ENCODE results near the gene PCCA.

PCCA gene

DNA sequence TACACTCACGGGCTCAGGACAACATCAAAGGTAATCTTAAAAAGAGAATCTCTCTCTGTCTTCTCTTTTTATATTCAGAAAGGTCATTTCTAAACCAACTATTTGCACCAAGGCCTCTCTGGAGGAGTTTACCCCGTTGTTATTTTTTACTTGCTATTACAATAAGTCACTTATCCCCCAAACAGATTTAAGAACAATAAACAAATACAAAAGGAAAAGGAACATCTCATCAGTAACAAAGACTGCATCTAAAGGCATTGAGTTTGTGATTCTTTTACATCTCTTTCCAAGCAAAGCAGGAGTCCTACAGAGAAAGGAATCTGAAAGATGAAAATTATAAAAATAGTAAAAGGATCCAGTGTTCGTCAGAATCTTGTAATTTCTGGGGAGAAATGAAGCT lies 424.3 kb downstream of the PCCA start:
- no peaks in the 10 kb centered on the region for H3K36me3 ChIP-seq (replicated peaks; ENCODE audit: low read depth, low read length)
- no peak overlapping the region for H2AFZ ChIP-seq (ENCODE audit: low read depth, low read length)
- no peak overlapping the region for H3K4me2 ChIP-seq (ENCODE audit: low read length)
- no peak overlapping the region for H3K9ac ChIP-seq (ENCODE audit: low read length)
- no peak overlapping the region for H3K27ac ChIP-seq (ENCODE audit: low read length)
- TF ChIP-seq, protein P1, sequence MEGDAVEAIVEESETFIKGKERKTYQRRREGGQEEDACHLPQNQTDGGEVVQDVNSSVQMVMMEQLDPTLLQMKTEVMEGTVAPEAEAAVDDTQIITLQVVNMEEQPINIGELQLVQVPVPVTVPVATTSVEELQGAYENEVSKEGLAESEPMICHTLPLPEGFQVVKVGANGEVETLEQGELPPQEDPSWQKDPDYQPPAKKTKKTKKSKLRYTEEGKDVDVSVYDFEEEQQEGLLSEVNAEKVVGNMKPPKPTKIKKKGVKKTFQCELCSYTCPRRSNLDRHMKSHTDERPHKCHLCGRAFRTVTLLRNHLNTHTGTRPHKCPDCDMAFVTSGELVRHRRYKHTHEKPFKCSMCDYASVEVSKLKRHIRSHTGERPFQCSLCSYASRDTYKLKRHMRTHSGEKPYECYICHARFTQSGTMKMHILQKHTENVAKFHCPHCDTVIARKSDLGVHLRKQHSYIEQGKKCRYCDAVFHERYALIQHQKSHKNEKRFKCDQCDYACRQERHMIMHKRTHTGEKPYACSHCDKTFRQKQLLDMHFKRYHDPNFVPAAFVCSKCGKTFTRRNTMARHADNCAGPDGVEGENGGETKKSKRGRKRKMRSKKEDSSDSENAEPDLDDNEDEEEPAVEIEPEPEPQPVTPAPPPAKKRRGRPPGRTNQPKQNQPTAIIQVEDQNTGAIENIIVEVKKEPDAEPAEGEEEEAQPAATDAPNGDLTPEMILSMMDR (IDR thresholded peaks at IDR 0.05; ENCODE audit: low read depth, low read length): no peak
- no peak for TF ChIP-seq EZH2phosphoT487 (IDR thresholded peaks at IDR 0.05; ENCODE audit: low read depth)
- H3K79me2 ChIP-seq (ENCODE audit: low read length): no peaks in the 10 kb centered on the region
- H3K27me3 ChIP-seq (ENCODE audit: low read depth, low read length): no peaks in the 10 kb centered on the region
- H3K4me1 ChIP-seq (ENCODE audit: low read length): peaks cover 43% of the 10 kb centered on the region
- H3K9me3 ChIP-seq (ENCODE audit: insufficient read depth, low read length): no peaks in the 10 kb centered on the region
- H4K20me1 ChIP-seq (ENCODE audit: insufficient read depth, low read length): no peaks in the 10 kb centered on the region
- no peak overlapping the region for H3K4me3 ChIP-seq (ENCODE audit: low read length)

DNA sequence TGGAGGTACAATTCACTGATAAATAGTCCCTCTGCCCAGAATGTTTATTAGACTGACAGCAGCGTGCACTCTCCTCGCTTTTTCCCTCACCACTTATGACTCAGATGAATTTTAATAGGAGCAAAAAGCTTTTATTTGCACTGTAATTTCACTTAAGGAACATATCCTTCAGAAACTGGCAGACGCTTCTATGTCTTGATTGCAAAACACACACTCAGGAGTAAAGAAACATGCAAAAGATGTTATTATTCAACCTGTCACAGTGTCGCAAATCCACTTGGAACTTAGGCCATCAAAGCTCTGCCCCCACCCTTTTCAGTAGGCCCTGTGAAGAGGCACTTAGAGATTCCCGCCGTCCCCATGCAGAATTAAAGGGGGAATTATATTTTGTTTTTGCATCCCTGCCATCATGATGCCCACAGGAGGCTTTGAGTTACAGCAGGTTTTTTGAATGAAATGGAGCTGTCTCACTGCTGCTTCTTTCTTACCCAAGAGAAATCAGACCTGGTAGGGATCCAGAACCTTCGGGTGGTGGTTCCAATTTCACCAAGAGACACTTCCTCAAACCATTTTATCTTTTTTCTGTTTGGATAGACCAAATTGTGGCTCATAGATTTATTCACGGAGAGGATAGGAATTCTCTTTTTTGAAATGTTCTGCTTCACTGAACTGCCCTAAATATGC lies 425.2 kb downstream of the PCCA start:
- Histone ChIP-seq H3K79me2 (ENCODE audit: low read length) (no peaks in the 10 kb centered on the region), H4K20me1 (ENCODE audit: insufficient read depth, low read length) (no peaks in the 10 kb centered on the region), H3K4me3 (ENCODE audit: low read length) (no peak overlapping the region), H3K27me3 (ENCODE audit: low read depth, low read length) (no peaks in the 10 kb centered on the region), H3K4me2 (ENCODE audit: low read length) (0 out of 2 replicates have a peak overlapping the region, but pooled peaks have one; percentile 11), H3K36me3 (replicated peaks; ENCODE audit: low read depth, low read length) (no peaks in the 10 kb centered on the region), H3K27ac (ENCODE audit: low read length) (no peak overlapping the region), H2AFZ (ENCODE audit: low read depth, low read length) (no peak overlapping the region), H3K9me3 (ENCODE audit: insufficient read depth, low read length) (no peaks in the 10 kb centered on the region), H3K9ac (ENCODE audit: low read length) (no peak overlapping the region), H3K4me1 (ENCODE audit: low read length) (peaks cover 34% of the 10 kb centered on the region)
- no peak for TF ChIP-seq EZH2phosphoT487 (IDR thresholded peaks at IDR 0.05; ENCODE audit: low read depth)
- TF ChIP-seq, protein P1 (IDR thresholded peaks at IDR 0.05; ENCODE audit: low read depth, low read length): no peak

DNA sequence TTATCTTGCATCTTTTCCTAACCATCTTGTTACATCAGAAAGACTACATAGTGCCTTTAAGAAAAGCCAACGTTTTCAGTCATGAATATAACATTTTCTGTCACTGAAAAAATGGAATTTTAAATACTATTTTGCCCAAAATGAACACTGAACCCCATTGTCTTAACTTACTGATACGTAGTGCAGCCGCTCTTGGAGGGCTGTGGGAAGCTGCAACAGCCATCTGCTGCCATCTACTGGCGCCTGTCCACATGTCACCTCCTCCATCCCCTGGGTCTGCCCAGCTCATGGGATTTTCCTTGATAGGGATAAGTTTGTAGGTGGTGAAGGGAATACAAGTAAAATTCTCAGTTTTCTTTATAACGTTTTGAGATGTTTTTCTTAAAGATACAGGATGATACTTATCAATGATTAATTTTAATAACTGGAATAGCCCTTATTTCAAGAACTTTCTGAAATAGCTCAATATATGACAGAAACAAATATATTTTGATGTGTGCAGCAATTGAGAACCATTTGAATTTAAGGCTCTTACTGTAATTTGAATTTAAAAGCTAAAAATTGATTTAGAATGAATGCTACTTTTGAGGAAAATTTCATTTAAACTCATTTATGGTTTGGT lies 426.0 kb downstream of the PCCA start:
- Histone ChIP-seq H4K20me1 (ENCODE audit: insufficient read depth, low read length) (no peaks in the 10 kb centered on the region), H3K4me1 (ENCODE audit: low read length) (peaks cover 32% of the 10 kb centered on the region), H3K9me3 (ENCODE audit: insufficient read depth, low read length) (no peaks in the 10 kb centered on the region), H3K27ac (ENCODE audit: low read length) (no peak overlapping the region), H3K4me2 (ENCODE audit: low read length) (0 out of 2 replicates have a peak overlapping the region, but pooled peaks have one; percentile 11), H2AFZ (ENCODE audit: low read depth, low read length) (no peak overlapping the region), H3K36me3 (replicated peaks; ENCODE audit: low read depth, low read length) (no peaks in the 10 kb centered on the region), H3K4me3 (ENCODE audit: low read length) (no peak overlapping the region), H3K27me3 (ENCODE audit: low read depth, low read length) (no peaks in the 10 kb centered on the region), H3K9ac (ENCODE audit: low read length) (no peak overlapping the region), H3K79me2 (ENCODE audit: low read length) (no peaks in the 10 kb centered on the region)
- TF ChIP-seq EZH2phosphoT487 (IDR thresholded peaks at IDR 0.05; ENCODE audit: low read depth): no peak
- TF ChIP-seq, protein P1 (IDR thresholded peaks at IDR 0.05; ENCODE audit: low read depth, low read length): peak; percentile 99

DNA sequence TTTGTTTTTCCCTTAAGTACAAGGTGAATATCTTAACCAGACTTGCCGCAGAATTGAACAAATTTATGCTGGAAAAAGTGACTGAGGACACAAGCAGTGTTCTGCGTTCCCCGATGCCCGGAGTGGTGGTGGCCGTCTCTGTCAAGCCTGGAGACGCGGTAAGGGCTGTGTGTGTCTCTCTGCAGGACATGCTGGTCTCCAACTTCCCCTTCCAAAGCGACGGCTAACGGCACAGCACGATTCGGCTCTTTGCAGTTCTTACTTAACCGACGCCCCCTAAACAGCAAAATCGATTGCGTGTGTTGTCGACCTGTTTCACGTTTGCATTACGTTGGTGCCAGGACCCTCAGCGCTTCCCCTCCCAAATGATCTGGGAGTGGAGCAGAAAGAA lies 426.5 kb downstream of the PCCA start:
- no peak for TF ChIP-seq EZH2phosphoT487 (IDR thresholded peaks at IDR 0.05; ENCODE audit: low read depth)
- TF ChIP-seq, protein P1 (IDR thresholded peaks at IDR 0.05; ENCODE audit: low read depth, low read length): no peak
- H4K20me1 ChIP-seq (ENCODE audit: insufficient read depth, low read length): no peaks in the 10 kb centered on the region
- H3K4me3 ChIP-seq (ENCODE audit: low read length): no peak overlapping the region
- H2AFZ ChIP-seq (ENCODE audit: low read depth, low read length): no peak overlapping the region
- H3K4me2 ChIP-seq (ENCODE audit: low read length): no peak overlapping the region
- H3K79me2 ChIP-seq (ENCODE audit: low read length): no peaks in the 10 kb centered on the region
- H3K36me3 ChIP-seq (replicated peaks; ENCODE audit: low read depth, low read length): no peaks in the 10 kb centered on the region
- no peak overlapping the region for H3K27ac ChIP-seq (ENCODE audit: low read length)
- peaks cover 32% of the 10 kb centered on the region for H3K4me1 ChIP-seq (ENCODE audit: low read length)
- no peaks in the 10 kb centered on the region for H3K27me3 ChIP-seq (ENCODE audit: low read depth, low read length)
- H3K9ac ChIP-seq (ENCODE audit: low read length): no peak overlapping the region
- H3K9me3 ChIP-seq (ENCODE audit: insufficient read depth, low read length): no peaks in the 10 kb centered on the region
